Muscle of leg (tissue), 11 donors: ENCODE data around the gene HTR3E. TPM values are rescaled to one million over a fixed set of nuclear protein-coding genes. Genes with fewer than 3 reads are reported as not detected.

Experiments
- DNase-seq: peaks from one replicate; pipeline ENCODE4 v3.0.0; 2013
- H3K27ac ChIP-seq: one replicate; pipeline ENCODE4 v1.5.1; 2013; ENCODE audit warnings: mild to moderate bottlenecking, low read length, control low read depth
- H3K27me3 ChIP-seq: one replicate; pipeline ENCODE4 v1.6.1; 2013; ENCODE audit warnings: low read length; ENCODE audit not compliant: control insufficient read depth, insufficient read depth
- H3K36me3 ChIP-seq: one replicate; pipeline ENCODE4 v1.6.1; 2013; ENCODE audit warnings: low read length; ENCODE audit not compliant: control insufficient read depth, insufficient read depth
- H3K4me1 ChIP-seq: one replicate; pipeline ENCODE4 v1.6.1; 2013; ENCODE audit warnings: low read length; ENCODE audit not compliant: control insufficient read depth, insufficient read depth
- H3K4me3 ChIP-seq: one replicate; pipeline ENCODE4 v1.5.1; 2013; ENCODE audit warnings: low read length, control low read depth
- H3K9me3 ChIP-seq: replicated peaks from 2 replicates; pipeline ENCODE4 v1.6.1; 2013; ENCODE audit warnings: low read depth, low read length; ENCODE audit not compliant: control insufficient read depth
- WGBS: methylation state at CpG from one replicate; pipeline ENCODE4 v1.1.5; 2013; ENCODE audit warnings: missing lambda C conversion rate; ENCODE audit not compliant: insufficient coverage; 5-methylcytosine and 5-hydroxymethylcytosine counted together
- polyA plus RNA-seq, 8 donors: library from polyadenylated mRNA; unstranded; fragments of 120-200 nt; gene quantifications; one replicate each; pipeline versions ENCODE4 v1.2.1 to v1.2.3, GENCODE V29; 2013; ENCODE audit warnings: inconsistent platforms in 1 of 8, low replicate concordance in 1 of 8; ENCODE audit not compliant: insufficient read length in 8 of 8, insufficient read depth in 1 of 8
- total RNA-seq: library from RNA; stranded (reverse); fragments of 120-200 nt; gene quantifications from one replicate; pipeline ENCODE4 v1.2.4, GENCODE V29; 2013

HTR3E gene
- total and polyA plus RNA-seq, 9 donors: 0.07 TPM; not detected in 8

DNA sequence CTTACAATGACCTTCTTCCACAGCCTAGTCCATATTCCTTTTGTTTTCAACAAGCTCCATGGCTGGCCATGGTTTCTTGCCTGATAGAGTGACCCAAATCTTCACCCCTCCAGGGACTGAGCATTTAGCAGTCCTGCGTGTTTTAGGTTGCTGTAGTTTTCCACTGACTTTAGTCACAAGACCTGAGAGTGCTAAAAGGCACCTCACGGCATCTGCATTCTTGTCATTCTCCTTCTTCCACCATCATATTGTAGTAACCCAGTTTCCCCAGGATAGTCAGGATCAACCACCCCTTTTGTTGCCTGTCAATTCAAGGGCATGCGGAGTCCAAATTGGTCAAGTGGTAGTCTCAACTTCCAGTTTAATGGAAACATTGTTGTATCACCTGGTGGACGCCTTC lies 23.2 kb upstream of the HTR3E start:
- no peak overlapping the region for H3K4me3 ChIP-seq
- 74% methylated on average over 3 of the region's 4 CpGs for whole genome bisulfite sequencing
- H3K27ac ChIP-seq: no peak overlapping the region

DNA sequence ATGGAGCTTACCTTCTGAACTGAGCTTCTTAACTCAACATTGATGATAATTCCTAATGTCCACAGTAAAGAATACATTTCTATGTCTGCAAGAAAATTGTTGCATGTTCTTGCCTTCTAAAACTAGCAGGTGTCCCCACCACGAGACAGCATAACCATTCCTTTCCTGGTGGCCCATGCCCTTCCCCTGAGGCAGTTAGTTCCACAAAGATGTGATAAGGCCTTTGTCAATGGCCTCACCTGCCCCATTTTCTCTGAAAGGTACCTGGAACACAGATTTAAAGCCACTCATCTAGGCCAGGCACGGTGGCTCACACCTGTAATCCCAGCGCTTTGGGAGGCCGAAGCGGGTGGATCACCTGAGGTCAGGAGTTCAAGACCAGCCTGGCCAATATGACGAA lies 21.0 kb upstream of the HTR3E start:
- Histone ChIP-seq H3K4me3 (no peak overlapping the region), H3K27me3 (no peaks in the 10 kb centered on the region), H3K27ac (no peak overlapping the region), H3K9me3 (no peaks in the 10 kb centered on the region), H3K4me1 (no peaks in the 10 kb centered on the region), H3K36me3 (no peaks in the 10 kb centered on the region)
- no peak for DNase-seq
- 81% methylated on average over 3 of the region's 6 CpGs for WGBS

More for the DNA sequence above, 23.2 kb upstream of the HTR3E start:
- H3K36me3 ChIP-seq: no peaks in the 10 kb centered on the region
- DNase-seq: no peak
- H3K9me3 ChIP-seq: no peaks in the 10 kb centered on the region
- no peaks in the 10 kb centered on the region for H3K27me3 ChIP-seq
- no peaks in the 10 kb centered on the region for H3K4me1 ChIP-seq

DNA sequence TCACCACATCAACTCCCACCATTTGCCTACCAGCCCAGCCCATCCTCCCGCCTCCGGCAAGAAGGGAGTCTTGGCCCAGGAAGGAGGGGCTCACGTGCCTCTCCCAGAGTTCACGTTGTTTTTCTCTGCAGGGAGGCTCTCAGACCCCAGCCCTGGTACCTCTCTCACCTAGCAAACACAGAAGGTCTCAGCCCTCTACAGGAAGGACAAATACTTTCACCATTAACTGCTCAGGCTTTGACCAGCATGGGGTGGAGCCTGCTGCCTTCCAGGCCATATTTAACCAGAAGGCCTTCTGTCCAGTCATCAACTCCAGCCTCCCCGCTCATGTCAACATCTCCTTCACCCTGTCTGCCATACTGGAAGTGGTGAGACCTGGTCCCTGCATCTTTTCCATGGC lies 19.0 kb upstream of the HTR3E start:
- H3K9me3 ChIP-seq: no peaks in the 10 kb centered on the region
- WGBS: 76% methylated on average over 4 of the region's 5 CpGs
- H3K4me3 ChIP-seq: no peak overlapping the region

DNA sequence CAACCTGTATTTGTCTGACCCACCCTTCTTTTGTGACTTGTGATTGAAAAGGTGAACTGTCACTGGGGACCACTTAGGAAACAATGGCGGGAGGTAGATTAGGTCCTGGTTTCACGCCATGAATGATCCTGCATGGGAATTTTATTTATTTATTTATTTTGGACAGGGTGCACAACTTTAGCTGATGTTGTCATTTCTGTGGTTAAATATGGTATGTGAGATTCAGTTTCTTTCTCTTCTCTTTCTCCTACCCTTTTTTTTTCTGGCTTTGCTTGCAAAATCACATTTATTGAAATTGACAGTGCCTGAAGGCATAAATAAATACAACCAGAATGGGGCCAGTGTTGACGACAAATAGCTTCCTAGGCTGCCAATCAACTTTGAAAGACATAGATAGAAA lies 18.0 kb upstream of the HTR3E start:
- Histone ChIP-seq H3K4me3 (no peak overlapping the region), H3K9me3 (no peaks in the 10 kb centered on the region), H3K27ac (no peak overlapping the region), H3K27me3 (no peaks in the 10 kb centered on the region), H3K4me1 (no peaks in the 10 kb centered on the region), H3K36me3 (no peaks in the 10 kb centered on the region)
- DNase-seq: no peak
- WGBS: 78% methylated on average over 1 of the region's 3 CpGs

More for the DNA sequence above, 19.0 kb upstream of the HTR3E start:
- Histone ChIP-seq H3K4me1 (no peaks in the 10 kb centered on the region), H3K27ac (no peak overlapping the region), H3K36me3 (no peaks in the 10 kb centered on the region), H3K27me3 (no peaks in the 10 kb centered on the region)
- no peak for DNase-seq

GRCh38 chr3:184081116-184081830 lies 15.6 kb upstream of the HTR3E start:
- Histone ChIP-seq H3K4me1 (no peaks in the 10 kb centered on the region), H3K4me3 (no peak overlapping the region), H3K27ac (no peak overlapping the region), H3K9me3 (no peaks in the 10 kb centered on the region), H3K27me3 (no peaks in the 10 kb centered on the region), H3K36me3 (no peaks in the 10 kb centered on the region)
- no peak for DNase-seq
- 75% methylated on average over 15 of the region's 16 CpGs for WGBS

- H3K27me3 ChIP-seq: no peaks in the 10 kb centered on the region
- H3K27ac ChIP-seq: no peak overlapping the region
- DNase-seq: no peak
- no peaks in the 10 kb centered on the region for H3K9me3 ChIP-seq
- no peaks in the 10 kb centered on the region for H3K4me1 ChIP-seq
- H3K4me3 ChIP-seq: no peak overlapping the region
- no peaks in the 10 kb centered on the region for H3K36me3 ChIP-seq
- 77% methylated on average over 10 of the region's 10 CpGs for WGBS
Measured at GRCh38 chr3:184082034-184082433, 14.8 kb upstream of the HTR3E start.

- H3K27ac ChIP-seq: no peak overlapping the region
- no peaks in the 10 kb centered on the region for H3K36me3 ChIP-seq
- H3K27me3 ChIP-seq: no peaks in the 10 kb centered on the region
- no peak overlapping the region for H3K4me3 ChIP-seq
- 69% methylated on average over 2 of the region's 2 CpGs for WGBS
- H3K9me3 ChIP-seq: no peaks in the 10 kb centered on the region
- DNase-seq: no peak
- no peaks in the 10 kb centered on the region for H3K4me1 ChIP-seq
Measured at GRCh38 chr3:184082465-184082864, 14.4 kb upstream of the HTR3E start.

DNA sequence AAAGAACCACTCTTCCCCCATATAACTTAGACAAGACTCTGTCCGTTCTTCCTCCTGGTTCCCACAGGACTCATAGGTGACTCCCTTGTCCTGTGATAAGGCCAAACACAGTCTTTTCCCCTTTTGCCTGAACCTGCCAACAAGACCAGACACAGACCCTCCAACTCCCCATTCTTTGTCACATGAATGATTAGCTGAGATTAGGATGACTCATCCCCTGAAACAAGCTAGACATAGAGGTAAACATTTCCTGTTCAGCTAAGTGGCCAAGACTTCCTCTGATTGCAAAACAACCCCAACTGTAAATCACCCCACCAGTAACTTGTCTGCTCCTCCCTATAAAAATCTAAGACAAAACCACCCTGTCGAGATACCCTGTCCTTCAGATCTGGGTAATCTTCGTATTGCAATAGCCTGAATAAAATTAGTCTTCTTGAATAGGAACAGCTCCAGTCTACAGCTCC lies 11.4 kb upstream of the HTR3E start:
- Histone ChIP-seq H3K36me3 (no peaks in the 10 kb centered on the region), H3K4me1 (no peaks in the 10 kb centered on the region), H3K4me3 (no peak overlapping the region), H3K27ac (no peak overlapping the region), H3K27me3 (no peaks in the 10 kb centered on the region), H3K9me3 (no peaks in the 10 kb centered on the region)
- 56% methylated on average over 2 of the region's 3 CpGs for WGBS
- no peak for DNase-seq

DNA sequence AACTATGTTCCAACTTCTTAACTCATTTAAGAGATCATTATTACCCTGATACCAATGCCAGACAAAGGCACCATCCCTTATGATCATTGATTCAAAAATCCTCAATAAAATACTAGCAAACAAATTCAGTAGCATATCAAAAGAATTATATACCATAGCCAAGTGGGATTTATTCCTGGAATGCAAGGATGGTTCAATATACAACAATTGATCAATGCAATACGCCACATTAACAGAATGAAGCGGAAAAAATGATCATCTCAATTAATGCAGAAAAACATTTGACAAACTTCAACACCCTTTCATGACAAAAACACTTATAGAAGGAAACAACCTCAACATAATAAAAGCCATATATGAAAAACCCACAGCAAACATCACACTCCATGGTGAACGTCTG lies 4.7 kb upstream of the HTR3E start:
- Histone ChIP-seq H3K4me1 (no peaks in the 10 kb centered on the region), H3K27ac (no peak overlapping the region), H3K27me3 (no peaks in the 10 kb centered on the region), H3K36me3 (no peaks in the 10 kb centered on the region), H3K4me3 (no peak overlapping the region), H3K9me3 (peaks cover 10% of the 10 kb centered on the region)
- WGBS: 100% methylated on average over 1 of the region's 3 CpGs
- no peak for DNase-seq

GRCh38 chr3:184097556-184097955 lies 692 bp downstream of the HTR3E start:
- H3K4me3 ChIP-seq: no peak overlapping the region
- peaks cover 4% of the 10 kb centered on the region for H3K9me3 ChIP-seq
- H3K4me1 ChIP-seq: peaks cover 2% of the 10 kb centered on the region
- no peaks in the 10 kb centered on the region for H3K27me3 ChIP-seq
- H3K36me3 ChIP-seq: no peaks in the 10 kb centered on the region
- 94% methylated on average over 4 of the region's 6 CpGs for WGBS
- no peak overlapping the region for H3K27ac ChIP-seq
- DNase-seq: no peak
